Ammon's horn (tissue), 1 donor: Measurements from ENCODE around the gene GPR32.
"Not testable (repeated sequence)": the region's sequence is repeated elsewhere in the genome, so short reads cannot be mapped to it uniquely, and the experiment has no call there.

ENCODE experiments used
- DNase-seq: peaks from one replicate; pipeline ENCODE4 v3.0.0-alpha.2; 2016; ENCODE audit warnings: low spot score

The GPR32 gene, protein sequence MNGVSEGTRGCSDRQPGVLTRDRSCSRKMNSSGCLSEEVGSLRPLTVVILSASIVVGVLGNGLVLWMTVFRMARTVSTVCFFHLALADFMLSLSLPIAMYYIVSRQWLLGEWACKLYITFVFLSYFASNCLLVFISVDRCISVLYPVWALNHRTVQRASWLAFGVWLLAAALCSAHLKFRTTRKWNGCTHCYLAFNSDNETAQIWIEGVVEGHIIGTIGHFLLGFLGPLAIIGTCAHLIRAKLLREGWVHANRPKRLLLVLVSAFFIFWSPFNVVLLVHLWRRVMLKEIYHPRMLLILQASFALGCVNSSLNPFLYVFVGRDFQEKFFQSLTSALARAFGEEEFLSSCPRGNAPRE

DNA sequence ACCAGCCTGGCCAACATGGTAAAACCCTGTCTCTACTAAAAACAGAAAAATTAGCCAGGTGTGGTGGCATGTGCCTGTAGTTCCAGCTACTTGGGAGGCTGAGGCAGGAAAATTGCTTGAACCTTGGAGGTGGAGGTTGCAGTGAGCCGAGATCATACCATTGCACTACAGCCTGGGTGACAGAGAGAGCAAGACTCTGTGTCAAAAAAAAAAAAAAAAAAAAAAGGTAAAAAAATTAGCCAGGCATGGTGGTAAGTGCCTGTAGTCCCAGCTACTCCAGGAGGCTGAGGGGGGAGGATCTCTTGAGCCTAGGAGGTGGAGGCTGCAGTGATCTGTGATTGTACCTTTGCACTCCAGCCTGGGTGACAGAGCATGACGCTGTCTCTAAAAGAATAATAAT lies at the start of gene GPR32:
Gene GPR32 (plus strand): TSS at position 301 of the 400 bp plus-strand sequence. CDS start 137 bp downstream, outside the sequence.
- not testable (repeated sequence) for DNase-seq

DNA sequence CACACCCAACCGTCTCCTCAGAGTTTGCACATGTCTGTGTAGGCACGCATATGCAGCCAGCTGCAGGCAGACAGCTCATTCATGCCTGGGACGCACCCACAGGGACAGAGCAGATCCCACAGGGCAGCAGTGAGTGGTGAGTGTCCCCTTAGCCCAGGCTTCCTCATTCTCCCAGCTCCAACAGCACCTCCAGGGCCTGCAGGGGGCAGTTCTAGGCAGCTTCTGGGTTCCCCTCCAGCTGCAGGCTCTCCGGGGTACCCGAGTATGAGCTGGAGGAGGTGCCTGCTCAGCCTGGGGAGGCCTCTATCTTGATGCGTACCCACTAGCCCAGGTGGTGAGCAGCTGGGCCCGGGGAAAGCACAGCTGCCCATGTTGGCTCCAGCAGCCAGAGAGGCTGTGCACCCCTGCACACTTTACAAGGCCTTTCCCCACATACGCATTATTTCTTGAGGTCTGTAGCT lies 49.3 kb upstream of the GPR32 start:
- no peak for DNase-seq

DNA sequence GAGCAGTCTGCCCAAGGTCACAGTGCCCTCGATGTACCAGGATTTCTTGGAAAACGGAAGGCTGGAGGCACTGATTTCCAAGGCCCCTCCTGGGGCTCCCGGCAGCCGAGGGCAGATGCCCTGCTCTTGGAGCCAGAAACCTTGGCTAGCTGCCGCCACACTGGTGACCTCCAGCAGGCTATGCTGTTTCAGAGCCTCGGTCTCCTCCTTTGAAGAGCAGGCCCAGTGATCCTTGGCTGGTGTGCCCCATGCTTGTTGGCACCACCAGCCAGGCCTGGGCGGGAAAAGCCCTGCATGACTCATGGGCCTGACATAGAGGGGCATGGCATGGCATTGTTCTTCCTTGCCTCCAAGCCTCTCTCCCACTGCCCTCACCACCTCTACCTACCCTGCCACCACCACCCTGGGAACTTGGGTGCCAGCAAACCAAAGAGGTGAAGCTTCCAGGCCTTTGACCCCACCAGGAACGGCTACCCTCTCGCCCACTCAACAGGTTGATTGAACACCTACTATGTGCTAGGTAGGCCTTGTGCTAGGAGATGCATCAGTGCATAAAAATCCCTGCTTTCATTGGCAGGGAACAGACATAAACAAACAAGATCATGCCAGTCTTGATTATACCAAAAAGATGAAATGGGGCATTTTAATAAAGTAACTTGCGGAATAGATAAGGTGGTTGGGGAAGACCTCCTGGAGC lies 48.7 kb upstream of the GPR32 start:
- DNase-seq, result no peak

DNA sequence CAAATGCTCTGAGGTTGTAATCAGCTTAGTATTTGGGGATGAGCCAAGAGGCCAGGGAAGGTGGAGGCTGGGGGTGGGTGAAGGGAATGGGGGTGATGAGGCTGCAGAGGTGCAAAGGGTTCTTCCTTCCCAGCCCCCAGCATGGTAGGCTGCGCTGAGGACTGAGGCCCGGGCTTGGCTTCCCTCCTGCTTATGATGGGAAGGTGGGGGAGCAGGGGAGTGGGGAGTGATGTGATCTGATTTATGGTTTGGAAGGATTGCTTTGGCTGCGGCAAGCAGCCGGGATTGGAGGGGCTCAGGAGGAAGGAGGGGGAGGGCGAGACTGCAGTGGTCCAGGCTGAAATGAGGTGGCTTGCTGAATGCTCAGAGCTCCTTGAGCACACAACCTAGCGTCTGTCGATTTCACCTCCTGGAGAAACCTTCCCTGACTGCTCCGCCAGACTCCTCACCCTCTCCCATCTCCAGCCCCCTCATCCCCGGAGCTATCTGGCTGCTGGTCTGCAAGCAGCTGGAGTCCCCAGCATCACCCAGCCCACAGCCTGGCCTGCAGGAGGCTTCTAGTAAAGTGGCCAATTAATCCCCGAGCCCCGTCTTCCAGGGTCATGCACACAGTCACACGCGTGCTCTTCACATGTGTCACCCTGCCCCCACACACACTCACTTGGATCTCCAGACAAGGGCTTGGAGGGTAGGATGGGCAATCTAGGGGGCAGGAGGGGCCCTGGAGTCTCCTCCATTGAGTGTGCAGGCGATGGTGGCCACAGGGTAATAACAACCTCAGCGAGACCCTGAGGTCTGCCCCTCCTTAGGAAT lies 47.9 kb upstream of the GPR32 start:
- DNase-seq, result no peak

DNA sequence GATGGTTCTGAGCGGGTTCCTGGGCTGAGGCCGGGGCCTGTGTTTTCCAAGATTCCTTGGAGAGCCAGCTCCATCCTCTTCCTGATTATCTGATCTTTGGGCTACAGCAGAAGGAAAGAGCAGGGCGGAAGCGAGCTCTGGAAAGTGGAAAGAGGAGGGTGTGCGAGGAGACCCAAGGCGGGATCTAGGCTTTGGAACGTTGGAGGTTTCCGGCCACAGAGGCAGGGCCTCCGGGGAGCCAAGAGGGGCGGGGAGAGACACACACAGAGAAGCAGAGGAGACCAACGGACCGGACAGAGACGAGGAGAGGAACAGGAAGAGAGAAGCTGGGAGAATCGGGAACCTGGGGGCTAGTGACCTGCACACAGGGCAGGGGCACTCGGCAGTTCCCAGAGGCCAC lies 47.2 kb upstream of the GPR32 start, which contains the start of gene CLEC11A:
Gene CLEC11A (plus strand): TSS at position 296 of the 400 bp plus-strand sequence. CDS start 162 bp downstream, outside the sequence.
- DNase-seq, result no peak

DNA sequence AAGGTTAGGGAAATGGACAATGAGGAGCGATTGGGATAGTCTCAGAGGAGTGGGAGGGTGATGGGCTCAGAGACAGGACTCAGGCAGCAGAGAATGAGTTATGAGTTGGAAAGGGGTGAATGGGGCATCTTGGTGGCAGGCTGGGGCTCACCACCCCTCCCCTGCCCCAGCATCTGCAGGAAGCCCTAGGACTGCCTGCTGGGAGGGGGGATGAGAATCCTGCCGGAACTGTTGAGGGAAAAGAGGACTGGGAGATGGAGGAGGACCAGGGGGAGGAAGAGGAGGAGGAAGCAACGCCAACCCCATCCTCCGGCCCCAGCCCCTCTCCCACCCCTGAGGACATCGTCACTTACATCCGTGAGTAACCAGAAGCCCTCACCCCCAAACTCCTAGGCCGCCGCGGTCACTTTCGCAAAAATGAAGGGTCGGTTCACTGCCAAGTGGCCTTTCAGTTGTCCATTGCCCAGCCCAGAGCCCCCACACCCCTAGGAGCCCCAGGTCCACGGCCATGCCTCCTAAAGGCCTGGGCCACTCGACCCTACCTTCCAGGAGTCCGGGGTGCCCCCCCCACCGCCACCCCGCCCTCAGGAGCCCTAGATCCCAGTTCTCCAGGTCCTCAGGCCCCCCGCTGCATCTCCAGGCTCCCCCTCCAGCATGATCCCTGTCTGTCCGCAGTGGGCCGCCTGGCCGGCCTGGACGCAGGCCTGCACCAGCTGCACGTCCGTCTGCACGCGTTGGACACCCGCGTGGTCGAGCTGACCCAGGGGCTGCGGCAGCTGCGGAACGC lies 46.3 kb upstream of the GPR32 start:
- DNase-seq, result no peak

DNA sequence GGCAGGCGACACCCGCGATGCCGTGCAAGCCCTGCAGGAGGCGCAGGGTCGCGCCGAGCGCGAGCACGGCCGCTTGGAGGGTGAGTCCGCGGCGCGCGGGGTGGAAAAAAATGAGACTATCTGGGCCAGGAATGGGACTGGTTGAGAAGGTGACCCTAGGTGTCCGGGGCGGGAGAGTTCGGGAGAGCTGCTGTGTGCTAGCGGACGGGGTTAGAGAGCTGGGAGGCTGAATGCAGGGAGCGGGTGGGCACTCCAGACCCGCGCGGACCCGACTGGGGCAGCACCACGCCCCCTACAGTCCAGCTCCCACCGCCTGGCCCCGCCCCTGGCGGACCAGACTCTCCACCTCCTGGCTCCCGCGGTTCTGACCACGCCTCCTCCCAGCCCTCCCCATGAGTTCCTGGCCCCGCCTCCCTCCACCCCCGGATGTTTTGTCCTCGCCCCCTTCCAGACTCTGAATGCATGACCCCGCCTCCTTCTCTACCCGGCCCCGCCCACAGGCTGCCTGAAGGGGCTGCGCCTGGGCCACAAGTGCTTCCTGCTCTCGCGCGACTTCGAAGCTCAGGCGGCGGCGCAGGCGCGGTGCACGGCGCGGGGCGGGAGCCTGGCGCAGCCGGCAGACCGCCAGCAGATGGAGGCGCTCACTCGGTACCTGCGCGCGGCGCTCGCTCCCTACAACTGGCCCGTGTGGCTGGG lies 45.6 kb upstream of the GPR32 start:
- peak; percentile 100 for DNase-seq

DNA sequence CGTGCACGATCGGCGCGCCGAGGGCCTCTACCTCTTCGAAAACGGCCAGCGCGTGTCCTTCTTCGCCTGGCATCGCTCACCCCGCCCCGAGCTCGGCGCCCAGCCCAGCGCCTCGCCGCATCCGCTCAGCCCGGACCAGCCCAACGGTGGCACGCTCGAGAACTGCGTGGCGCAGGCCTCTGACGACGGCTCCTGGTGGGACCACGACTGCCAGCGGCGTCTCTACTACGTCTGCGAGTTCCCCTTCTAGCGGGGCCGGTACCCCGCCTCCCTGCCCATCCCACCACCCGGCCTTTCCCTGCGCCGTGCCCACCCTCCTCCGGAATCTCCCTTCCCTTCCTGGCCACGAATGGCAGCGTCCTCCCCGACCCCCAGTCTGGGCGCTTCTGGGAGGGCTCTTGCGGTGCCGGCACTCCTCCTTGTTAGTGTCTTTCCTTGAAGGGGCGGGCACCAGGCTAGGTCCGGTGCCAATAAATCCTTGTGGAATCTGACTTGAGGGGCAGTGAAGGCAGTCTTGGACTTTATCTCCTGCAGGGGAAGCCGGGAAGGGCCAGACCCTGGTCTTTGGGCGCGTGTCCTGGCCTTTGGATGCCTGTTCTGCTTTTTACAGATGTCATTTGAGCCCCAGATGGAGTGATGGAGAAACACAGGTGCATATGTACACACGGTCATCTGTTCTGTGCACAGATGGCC lies 44.9 kb upstream of the GPR32 start:
- DNase-seq, result no peak

DNA sequence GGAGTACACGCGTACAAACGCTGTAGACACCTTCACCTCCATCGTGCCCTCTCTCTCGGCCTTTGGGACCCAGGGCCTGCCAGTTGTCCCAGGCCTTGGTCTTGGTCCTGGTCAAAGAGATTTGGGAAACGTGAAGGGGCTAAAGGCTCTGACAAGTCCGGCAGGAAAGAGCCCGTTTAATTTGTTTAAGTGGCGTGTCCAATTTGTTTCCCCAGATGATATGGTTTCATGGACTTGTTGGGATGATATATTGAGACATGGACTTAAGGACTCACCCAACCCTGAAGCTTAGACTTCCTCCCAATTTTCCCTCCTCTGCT lies 44.4 kb upstream of the GPR32 start:
- DNase-seq, result no peak

DNA sequence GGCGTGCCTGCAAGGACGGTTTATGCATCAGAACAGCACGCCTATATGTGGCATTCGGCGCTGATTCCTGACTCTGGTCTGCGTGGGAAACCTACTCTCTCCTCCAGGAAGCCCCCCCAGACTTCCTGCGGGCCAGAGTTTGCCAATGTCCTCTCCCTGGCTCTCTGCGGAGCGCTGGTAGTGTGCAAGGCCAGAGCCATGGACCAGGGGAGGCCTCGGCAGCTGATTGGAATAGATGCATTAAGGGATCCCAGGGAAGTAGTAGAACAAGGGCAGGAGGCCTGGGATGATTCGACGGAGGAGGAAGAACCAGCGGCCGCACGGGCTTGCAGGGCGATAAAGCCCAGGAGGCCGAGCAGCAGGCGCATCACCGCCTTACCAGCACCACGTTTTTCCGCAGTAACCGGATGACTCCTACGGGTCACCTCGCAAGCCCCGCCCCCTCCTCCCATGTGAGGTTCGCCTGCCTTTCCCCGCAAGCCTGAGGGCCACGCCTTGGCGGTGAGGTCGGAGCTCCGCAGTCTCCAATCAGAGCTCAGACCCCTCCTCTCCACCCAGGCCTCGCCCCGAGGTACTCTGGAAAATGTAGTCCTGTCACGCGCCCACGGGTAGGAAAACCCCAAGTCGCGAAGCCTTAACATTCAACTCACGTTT lies 42.1 kb upstream of the GPR32 start:
- peak; percentile 86 for DNase-seq

DNA sequence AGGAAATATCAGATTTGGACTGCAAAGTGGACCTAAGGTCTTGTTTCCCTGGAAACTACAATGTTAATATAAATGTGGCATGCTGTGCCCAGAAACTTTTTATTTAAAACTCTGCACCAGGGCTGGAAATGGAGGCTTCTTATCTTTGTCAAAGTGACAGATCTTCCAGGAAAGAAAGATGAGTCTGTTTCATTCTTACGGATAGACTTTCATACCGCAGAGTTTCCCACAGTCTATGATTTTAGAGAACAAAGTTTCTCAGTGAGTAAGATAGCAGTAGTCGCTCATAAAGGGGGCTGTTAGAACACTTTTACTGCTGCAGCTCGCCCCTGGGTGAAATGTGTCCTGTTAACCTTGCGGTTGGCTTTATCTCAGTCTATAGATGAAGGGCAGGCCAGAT lies 40.4 kb upstream of the GPR32 start:
- DNase-seq, result no peak

DNA sequence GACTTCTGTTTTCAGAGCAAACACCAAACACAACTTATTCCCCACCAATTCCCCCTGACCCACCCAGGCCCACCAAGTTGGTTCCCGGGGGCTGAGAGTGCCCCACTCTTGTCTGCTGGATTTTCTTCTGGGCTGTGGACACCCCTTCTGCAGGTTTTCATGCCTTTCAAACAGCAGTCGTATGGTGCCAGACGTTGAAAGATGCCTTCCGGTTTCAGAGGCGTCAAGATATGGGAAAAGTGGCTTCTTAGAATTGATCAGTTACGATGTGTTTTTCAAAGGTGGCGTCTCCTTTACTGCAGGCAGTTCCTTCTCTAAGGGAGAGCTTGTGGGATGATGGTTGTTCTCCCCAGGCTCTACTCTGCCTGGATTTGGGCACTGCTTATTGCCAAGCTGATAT lies 34.4 kb upstream of the GPR32 start:
- no peak for DNase-seq

DNA sequence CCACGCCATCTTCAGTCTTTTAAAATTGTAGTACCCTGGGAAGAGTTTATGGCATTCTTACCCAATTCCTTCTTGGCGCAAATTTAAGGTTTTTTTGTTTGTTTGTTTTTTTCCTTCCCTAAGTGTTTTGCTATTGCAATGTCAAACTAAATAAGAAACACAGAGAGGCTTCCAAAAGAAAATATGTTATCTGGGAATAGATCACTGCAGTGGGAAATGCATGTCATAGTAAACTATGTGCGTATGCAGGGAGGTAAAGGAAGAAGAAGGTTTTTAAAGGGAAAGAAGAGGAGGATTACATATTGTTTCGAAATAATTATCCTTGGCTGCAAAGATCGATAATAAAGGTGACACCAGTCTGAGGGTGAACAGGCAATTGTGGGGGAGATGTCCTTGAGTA lies 33.9 kb upstream of the GPR32 start:
- DNase-seq, result no peak

DNA sequence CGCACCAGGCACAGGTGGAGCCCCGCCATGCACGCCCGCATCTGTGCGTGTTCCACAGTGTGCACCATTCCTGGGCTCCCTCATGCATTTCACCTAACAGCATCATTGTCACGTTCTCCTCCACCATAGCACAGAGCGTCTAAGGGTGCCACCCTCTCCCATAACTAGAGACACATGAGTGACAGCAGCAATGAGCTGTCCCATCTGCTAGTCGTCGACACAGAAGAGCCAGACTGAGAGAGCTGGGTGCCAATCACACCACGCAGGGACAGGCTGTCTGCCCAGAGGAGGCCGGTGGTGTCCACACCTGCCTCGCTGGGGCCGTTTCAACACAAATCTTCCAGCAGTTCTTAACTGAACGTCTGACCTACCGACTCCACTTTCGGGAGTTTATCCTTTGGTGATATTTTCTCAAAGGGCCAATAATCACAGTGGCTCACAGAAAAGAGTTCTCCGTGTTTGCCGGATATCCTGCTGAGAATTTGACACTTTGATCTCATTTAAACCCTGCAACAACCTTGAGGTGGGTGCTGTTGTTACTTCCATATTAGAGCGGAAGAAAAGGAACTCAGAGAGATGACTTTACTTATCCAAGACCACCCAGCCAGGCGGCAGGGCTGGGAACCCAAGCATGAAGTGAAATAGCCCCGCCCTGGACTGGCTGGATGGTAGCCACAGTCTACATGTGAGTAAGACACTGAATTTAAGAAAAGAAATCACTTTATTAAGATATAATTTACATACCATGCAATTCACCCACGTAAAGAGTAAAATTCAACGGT lies 30.9 kb upstream of the GPR32 start:
- no peak for DNase-seq

DNA sequence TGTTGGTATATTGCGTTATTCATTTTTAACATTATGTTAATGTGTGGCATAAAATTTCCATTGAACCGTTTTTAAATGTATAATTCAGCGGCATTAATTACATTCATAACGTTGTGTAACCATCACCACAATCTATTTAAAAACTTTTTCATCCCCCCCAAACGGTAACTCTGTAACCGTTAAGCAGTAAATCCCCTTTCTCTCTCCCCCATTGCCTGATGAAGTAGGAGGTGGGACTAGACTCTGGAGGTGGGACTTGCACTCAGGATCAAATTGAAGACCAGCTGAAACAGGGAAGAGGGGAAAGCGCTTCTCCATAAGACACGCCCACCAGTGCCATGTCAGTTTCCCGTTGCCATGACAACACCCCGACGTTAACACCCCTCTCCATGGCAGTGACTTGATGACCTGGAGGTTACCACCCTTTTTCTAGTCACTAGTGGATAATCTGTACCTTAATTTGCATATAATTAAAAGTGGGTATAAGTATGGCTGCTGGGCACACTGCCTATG lies 30.3 kb upstream of the GPR32 start:
- DNase-seq, result no peak

DNA sequence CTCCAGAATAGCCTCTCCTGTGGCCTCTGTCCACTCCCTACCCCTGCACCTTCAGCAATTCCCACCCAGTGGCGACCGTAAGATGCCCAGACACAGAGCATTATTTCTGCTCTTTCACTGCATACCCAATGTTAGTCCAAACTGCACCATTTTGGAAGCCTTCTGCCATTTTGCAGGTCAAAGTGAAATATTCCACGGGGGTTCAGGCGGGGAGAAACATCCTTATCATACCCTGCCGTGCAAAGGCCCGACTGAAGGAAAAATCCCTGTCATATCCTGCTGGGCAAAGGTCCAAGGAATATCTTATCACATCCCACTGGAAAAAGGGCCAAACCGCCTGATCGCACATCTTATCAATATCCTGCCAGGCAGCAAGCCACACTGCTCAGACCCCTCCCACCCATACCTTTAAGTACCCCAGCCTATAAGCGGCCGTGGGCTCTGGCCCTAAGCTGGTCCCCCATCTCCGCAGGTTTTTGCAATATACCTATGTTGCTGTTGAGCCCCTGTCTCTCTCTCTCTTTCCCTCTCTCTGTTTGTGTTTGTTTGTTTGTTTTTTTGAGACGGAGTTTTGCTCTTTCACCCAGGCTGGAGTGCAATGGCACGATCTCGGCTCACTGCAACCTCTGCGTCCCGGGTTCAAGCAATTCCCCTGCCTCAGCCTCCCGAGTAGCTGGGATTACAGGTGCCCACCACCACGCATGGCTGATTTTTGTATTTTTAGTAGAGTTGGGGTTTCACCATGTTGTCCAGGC lies 28.9 kb upstream of the GPR32 start:
- no peak for DNase-seq

DNA sequence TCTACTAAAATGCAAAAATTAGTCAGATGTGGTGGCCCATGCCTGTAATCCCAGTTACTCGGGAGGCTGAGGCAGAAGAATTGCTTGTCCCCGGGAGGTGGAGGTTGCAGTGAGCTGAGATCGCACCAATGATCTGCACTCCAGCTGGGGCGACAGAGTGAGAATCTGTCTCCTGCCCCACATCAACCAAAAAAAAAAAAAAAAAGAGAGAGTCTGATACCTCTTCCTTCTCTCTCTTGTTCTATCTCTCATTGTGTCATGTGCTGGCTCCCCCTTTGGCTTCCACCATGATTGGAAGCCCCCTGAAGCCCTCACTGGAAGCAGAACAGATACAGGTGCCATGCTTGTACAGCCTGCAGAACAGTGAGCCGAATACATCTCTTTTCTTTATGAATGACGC lies 26.7 kb upstream of the GPR32 start:
- no peak for DNase-seq

DNA sequence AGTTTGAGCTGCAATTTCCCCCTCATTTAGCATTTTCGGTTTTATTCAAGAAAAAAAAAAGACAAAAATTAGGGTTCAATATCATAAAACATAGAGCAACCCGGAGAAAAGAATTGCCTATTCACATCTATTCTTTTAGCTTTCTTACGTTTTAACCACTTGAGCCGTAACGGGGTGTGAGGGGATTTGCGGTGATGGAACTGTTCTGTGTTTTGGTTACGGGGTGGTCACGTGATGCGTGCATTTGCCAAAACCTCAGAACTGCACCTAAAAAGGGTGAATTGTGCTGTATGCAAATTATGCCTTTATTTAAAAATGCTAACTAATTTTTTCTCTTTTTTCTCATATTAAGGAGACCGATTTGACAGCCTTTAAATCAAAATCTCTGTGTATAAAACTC lies 25.0 kb upstream of the GPR32 start:
- no peak for DNase-seq
